CD4-positive, alpha-beta T cell treated with Interleukin-17A for 1 hour (primary cell): ENCODE results near the gene ARHGAP26.

ENCODE experiments used
- DNase-seq: peaks from one replicate; pipeline ENCODE4 v3.0.0-alpha.2; 2020

Gene ARHGAP26

DNA sequence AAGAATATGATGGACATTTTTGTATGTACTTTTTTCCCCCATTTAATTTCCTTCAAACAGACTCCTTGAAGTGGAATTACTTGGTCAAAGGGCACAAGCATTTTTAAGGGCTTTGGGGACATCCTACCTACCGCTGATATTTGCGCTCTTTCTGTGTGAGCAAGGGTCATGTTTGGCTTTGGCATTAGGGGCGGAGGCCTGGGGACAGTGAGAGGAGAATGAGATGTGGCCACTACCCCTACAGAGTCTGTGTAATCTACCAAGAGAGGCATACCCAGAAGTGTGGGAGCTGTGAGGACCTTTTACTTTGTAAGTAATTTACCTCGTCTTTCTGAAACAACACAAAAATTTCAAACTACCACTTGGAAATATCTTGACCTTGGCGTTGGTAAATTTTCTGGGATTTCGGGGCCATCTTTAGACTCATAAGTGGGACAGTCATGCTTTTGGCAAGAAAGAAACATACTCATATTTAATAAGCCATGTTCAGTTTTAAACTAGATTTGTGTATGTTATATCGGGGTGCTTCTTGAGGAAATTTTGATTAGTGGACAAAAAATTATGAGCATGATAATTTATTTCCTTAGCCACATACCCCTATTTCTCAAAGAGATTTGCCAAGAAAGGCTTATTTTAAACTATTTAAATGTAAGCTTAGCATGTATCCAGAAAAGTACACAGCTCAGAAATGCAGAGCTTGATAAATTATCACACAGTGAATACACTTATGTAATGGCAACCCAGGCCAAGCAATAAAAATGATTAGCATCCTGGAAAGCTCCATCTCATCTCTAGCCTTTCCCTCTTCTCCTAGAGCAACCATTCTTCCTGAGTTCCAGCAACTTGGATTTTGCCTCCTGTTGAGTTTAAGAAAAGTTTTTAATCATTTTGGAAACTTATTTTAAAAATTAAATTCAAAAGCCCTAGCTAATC, 63.6 kb downstream of the ARHGAP26 start:
- no peak for DNase-seq

DNA sequence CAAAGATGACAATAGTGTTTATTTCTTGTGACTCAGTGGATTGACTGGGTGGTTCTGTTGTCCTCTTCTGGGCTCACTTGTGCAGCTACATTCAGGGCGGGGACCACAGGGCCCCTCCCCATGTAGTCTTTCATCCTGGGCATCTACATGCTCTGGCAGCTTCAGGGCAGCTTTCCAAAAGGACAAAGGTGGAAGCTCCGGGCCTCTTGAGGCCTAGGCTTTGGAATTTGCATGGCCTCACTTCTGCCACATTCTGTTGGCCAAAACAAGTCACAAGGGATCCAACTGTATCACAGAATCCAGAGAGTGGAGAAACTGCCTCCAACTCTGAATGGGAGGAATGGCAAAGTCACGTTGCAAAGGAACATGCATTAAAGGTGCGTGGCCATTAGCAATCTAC, 64.3 kb downstream of the ARHGAP26 start:
- no peak for DNase-seq

DNA sequence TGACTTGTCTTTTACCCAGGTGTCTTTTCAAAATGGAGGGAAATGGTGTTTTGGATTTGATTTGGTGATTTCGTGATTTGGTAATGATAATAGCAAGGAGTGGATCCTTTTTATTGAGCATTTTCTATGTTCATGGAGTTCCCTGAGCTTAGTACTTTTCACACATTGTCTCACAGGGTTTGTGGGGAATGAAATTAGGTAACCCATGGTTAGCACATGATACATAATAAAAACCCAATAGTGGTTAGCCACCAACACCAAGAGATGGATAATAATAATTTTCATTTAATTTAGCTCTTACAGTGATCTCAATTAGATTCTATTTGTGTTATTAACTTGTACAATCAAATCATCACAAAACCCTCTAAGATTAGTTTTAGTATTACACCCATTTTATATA, 65.4 kb downstream of the ARHGAP26 start:
- no peak for DNase-seq

DNA sequence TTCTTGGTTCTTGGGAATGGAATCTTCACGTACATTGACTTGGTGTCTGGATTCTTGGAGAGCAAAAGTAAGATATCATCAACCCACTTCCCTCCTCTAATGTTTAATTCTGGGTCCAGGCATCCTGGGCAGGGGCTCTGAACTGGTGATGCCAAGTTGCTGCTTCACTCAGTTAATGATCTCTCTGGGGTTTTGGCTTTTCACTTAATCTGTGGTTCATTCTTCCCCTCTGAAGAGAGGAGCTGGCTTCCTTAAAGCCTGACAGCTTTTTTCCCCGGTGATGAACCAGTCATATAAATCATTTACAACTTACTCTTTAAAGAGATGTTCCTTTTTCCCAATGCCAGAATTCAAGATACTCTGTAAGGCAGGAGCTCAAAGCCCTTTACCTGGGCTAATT, 65.9 kb downstream of the ARHGAP26 start:
- DNase-seq, result no peak

DNA sequence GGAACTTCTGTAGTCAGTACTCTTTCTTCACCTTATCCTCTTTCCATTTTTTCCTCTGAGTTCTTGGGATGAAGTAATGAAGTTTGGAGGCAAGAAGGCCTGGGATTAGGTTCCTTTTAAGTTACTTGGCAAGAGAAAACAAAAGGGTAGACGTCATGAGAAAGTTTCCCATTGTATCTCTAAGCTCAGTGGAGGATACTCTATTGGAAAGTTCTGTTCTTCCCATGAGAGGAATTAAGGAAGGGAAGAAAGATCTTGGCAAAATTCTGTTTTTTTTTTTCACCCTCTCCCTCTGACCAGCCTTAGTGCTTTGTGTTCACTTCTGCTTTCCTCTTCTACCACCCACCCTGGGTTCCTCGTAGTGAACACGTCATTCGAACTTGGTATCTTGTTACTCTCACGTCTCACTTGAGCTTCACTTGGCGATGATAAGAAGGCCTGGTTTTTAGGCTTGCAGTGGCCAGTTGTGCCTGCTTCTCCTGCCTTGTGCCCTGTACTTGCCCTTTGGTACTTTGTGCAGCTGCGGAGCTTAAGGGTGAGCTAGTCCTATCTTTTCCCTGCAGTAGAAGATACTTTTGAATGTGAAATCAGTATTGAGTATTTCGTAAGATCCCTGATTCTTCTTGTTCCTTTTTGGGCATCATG, 67.0 kb downstream of the ARHGAP26 start:
- DNase-seq, result peak; percentile 7

DNA sequence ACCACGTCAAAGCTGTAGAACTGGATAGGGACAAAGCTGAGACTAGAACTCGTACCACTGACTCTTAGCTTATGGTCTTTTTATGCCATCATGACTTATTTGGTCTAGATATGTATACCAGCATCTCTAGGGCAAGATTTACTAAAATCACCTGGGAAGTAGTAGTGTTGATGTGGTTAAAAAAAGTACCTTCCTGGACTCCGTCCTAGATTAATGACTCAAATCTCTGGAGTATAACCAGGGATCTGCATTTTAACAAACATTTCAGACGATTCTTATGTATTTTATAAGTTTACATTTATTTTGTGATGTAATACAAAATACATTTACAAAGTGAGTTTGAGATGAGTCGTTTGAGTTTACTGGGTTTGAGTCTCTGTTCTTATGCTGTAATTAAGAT, 68.7 kb downstream of the ARHGAP26 start:
- no peak for DNase-seq

DNA sequence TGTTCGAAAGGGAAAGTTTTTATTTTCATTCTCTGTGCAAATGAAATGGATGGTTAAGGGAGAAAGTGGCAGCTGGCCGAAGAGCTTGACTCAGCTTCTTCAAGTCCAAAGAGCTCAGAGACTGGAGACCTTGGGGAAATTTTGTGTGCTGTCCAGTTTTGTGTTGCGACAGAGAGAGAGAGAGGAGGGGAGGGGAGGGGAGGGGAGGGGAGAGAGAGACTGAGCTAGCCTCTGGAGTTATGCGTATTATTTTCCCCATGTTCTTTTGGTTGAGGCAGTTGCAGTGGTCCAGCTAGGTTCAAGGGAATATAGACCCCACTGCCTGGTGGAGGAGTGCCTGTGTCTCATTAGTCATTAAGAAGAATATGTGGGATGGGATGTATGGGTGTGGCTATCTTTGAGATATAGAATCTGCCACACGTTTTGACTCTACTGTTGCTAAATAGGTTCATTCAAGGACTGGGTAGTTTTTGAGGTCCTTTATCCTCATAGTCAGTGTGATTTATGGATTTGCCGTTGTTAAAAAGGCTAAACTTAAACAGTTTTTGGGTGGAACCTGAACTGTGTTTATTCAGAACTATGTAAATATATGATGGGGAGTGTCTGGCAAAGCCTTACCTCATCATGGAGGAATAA, 69.7 kb downstream of the ARHGAP26 start:
- no peak for DNase-seq

DNA sequence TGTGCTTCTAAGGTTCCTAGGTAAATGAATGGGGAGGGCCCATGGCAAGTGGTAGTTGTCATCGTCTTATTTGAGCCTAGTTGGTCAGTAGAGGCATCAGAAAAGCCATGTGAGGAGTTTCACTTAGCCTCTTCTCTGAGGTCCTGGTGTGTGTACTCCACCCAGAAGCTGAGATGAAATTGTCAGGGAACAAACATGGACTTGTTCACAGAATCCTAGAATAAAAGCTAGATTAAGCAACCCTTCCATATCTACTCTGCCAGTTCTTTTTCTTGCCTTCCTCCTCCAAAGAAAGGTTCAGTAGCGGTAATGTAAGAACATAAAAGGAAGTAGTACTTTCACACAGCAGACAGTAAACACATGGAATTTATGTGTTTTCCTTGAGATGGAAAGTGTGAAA, 70.4 kb downstream of the ARHGAP26 start:
- DNase-seq, result no peak

DNA sequence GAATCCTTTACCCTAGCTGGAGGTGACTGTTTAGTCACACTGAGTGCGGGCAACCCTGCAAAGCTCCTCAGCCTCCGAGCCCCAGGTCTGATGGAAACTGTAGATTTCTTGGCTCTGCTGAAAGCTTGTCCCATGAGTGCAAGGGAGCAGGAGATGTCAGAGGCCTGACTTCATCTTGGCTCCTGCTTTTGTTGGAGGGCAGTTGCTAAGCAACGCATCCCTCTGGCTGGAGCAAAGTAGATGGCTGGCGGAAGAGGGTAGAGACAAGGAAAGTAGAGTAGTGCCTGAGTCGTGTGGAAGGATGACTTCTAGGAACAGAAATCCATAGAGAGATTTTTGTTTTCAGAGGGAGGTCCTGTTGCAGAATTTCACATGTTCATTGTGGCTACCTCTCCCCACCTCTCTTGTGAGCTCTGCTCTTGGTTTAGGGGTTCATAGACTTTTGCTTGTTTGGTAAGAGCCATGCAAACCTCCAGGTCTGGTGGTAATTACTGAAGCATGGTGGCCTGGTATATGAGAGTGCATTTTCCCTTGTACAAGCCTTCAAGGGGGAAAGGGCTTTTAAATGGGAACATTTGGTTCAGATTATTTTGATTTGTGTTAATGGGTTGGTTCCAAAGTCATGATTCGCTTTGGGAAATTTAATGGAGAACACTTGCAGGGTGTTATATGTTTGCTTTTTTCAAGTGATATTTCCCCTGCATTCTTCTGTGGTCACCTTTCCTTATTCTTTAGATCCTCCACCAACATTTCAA, 71.5 kb downstream of the ARHGAP26 start:
- DNase-seq, result no peak

DNA sequence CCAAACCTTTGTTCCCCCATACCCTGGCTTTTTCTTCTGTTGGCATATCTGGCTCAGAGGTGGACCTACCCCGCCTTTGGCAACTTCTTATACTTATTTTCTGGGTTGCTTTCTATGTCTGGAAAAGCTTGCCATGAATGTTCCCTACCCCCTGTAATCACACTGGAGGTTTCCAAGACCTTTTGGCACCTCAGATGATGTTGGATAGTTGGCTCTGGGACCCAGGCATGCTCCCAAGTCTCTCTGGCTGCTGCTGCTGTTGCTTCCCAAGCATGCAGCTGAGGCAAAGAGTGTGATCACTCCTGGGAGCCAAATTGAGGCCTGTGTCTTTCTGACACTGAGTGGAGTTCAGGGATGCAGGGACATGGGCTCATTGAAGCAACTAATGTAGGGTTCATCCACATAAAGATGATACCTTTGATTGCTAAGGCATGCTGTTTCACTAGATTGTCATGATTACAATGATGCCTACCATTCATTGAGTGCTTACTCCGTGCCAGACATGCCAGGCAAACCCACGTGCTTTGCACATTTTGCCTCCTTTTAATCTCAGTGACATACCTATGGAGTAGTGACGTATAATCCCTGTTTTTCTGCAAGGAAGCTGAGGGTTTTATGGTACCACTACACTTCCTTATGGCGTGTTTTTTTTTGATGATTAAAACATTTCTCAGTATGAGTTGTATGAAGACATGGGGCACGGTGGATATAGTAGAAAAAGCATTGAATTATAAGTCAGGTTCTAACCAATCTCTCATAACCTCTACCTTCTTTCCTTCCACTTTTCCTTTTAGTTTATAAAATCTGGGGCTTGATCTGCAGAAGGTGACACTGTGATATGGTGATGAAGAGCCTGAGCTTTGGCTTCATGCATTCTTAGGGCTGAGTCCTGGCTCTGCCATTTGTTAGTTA, 73.1 kb downstream of the ARHGAP26 start:
- no peak for DNase-seq

DNA sequence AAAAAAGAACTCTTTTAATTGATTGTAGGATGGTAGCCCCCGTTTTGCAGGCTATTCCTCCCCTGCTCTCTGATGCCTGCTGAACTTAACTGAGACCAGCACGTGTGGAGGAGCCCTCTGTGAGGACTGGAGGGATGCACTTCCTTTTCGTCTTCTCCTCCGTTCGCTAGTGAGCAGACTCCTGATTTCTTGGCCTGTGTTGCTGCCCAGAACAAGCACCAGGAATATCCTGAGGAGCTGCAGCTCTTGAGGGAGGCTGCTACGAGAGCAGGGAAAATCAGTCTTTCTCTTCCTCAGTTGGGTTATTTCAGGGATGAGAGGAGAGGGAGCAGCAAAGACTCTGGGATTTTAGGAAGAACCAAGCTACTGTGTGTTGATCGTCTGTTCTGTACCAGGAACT, 74.7 kb downstream of the ARHGAP26 start:
- DNase-seq, result no peak

DNA sequence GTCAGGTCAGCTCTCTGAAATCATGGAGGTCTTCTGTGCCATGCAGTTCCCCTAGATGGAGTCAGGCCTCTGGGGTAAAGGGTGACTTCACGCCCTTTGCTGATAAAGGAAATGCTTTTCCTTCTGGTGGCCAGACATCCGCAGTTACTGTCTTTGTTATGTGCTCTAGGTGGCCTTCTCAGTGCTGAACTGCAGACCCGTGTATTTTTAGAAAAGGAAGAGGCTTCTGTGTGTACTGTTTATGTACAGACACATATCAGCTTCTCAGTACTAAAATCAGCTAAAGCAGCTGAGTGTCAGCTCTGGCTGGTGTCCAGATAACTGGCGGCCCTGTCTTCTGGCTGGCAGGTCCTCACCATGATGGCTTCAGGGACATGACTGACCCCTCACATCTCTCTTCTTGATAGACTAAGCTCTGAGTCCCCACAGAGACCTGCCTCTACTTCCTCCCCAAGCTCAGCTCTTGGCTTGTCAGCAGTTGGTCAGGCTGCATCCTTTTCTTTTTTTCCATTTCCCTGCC, 75.3 kb downstream of the ARHGAP26 start:
- DNase-seq, result peak; percentile 17

DNA sequence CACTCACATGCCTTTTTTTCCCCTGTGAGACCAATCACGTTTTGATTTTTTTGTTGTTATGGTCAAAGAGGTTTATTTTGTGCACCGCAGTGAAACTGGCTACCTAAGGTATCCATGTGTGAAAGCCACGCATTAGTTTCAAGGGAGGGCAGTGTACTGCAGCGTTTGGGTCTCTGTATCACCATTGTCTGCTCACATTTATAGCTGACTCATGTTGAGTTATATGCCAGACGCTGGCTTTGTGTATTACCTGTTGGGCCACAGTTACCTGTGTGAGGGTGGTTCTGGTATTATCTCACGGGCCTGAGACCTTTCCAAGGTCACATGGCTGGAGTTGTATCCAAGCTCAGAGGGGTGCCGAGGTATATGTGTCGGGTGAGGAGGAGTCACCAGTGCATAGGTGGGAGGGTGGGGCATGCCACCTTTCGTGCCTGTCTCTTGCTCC, 75.8 kb downstream of the ARHGAP26 start:
- no peak for DNase-seq

DNA sequence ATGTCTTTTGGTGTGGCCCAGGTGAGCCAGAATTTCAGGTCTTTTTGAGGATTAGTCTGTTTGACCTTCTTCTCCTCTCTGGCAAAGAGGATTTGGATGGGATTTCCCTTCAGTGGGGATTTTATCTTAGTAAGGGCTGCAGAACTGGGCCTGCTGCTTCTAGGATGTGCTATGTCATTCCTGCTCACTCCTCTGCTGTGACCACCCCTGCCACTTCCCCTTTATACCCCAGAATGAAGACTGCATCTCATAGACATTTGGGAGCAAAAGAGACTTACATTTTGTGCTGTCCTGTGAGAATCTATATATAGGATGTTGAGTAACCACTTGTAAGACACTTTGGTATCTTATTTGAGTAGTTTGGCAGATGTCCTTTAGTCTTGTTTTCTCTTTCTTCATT, 76.2 kb downstream of the ARHGAP26 start:
- DNase-seq, result no peak

DNA sequence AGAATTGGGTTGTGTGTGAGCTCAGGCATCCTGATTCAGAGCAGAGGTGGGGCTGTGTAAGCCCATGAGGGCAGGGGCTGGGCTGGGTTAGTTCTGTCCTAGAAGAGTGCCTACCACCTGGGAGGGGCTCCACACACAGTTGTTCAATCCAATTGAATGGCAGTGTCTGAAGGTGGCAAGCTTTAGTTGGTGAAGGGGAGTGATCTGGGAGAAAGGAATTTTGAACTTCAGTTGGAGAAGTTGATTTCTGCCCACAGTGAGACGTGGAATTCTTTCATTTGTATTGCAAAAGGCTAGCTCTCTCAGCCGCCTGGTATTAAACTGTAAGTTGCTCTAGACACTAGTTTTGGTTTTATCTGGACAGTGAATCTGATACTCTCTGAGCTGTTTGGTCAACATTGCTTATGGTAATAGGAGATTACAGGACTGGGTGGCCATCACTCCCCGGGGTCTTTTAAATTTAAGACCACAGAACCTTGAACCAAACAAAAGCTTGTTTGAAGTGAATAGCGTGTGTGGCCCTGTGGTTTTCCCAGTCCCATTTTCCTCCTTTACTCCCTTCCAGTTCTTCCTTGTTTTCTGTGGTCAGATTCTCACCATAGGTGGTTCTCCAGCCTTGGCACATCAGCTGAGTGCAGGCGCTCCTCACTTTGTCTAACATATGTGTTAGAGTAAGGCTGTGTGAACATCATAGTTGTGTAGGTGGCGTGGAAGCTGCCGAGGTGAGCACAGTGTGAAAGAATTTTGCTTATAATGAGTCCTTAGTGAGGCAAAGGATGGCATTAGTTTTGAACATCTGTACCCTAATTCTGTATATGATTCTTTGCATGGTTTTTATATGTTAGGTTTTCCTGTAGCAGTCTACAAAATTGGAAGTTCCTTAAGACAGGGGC, 78.0 kb downstream of the ARHGAP26 start:
- no peak for DNase-seq

DNA sequence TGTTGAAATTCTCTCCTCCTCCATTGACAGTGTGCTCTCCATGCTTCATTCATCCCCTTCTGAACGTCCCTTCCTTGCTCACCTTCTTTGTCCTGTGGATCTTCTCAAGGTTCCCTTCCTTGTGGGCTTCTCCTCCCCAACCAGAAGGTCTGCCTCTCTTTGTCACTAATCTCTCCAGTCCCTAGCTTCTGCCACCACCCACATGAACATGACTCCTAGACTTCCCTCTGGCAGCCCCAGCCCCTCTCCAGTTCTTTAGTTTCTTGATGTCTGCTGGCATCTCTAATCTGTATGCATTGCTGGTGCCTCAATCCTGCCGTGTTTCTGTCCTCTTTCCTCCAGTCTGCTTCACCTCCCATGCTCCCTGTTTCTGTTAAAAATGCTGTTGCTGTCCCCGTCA, 79.3 kb downstream of the ARHGAP26 start:
- no peak for DNase-seq

DNA sequence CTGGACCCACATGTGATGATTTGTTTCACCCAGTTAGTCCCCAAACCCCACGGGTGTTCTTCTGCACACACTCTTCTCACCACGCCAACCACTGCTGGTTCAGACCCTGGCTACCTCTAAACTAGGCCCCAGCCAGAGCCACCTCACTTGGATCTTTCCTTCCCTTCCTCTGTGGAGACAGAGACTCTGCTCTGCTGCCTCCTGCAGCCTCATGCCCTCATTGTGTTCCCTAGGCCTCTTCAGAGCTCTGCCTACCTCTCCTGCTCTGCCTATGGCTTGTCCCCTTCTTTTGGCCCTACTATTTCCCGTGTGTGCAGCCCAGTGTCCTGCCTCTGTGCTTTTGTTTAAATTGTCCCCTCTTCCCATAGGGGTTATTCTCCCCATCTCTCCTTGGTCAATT, 79.7 kb downstream of the ARHGAP26 start:
- no peak for DNase-seq

DNA sequence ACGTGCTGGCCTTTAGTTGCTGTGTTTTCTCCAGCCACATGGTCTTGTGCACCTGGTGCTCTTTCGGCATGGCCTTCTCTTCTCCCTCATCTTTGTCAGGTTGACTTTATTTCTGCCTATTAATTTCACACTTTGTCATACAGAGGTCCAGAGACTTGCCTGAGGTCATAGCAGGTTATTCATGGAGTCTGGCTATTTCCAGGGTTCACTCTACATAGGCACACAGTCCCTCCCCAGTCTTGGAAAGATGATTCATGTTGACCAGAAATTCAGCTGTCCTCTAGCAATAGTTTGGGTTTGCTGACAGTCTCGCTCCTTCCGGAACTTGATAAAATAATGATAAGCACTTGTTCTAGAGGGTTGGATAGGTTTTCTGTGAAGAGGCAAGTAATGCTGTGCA, 81.6 kb downstream of the ARHGAP26 start:
- DNase-seq, result no peak

DNA sequence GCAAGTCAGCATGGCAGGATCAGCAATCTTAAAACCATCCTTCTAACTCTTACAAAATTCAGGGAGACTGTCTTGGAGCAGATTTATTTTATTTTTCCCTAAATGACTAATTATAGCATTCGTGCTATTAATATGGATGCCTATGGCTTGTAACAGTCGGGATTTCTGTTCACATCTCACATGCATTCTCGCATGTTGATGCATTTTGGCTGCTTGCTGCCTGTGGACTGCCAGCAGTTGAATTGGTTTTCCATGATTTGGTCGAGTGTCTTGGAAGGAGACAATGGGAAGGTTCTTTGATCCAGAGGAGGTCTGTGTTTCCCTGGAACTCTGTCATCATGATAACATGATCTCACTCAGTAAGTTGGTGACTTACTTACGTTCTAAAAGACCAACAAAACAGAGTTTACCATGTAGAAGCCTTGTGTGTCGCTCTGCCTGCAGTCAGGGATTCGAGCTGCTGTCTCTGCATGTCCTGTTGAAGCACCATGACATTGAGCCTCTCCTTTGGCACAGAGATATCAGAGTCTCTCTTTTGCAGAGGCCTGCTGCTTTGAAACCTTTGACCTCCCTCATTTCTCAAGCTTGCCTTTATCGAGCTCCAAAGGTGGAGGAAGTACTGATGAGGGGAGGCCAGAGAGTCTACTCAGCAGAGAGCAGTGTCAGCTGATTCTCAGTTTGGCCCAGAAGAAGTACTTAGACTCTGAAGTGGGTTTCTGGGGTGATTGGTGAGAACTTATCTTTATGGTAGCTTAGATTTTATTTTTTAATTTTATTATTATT, 82.4 kb downstream of the ARHGAP26 start:
- DNase-seq, result no peak

DNA sequence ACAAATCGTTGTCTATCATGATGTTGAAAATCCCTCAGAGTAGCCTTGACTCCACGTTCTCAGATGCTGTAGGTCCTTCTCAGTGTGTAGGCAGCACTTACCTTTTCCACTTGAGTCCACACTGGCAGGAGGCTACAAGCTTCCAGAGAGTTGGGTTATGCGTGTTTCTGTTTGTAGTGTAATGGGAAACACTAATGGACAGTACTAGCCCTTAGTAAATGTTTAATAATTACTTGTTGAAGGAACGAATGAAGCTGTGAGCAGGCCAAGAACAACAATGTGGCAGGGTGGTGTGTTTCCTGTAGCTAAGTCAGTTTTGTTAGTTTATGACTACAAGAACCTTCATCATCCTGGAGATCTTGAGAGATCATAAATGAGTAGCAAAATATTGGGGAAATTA, 83.5 kb downstream of the ARHGAP26 start:
- DNase-seq, result no peak
